Keratinocyte (primary cell): ENCODE measurements around the gene NTF4.

Experiments
- CTCF ChIP-seq, 3 experiments: IDR thresholded peaks in 1 of 3; conservative IDR thresholded peaks in 1 of 3; optimal IDR thresholded peaks in 1 of 3; 2 replicates in 2 of 3; 3 replicates in 1 of 3; pipeline versions ENCODE3 to v1.5.1; 2011; ENCODE audit warnings: low read length in 3 of 3, mild to moderate bottlenecking in 3 of 3, moderate library complexity in 2 of 3, control low read depth in 1 of 3, inconsistent platforms in 1 of 3; ENCODE audit not compliant: insufficient read depth in 2 of 3; ENCODE audit errors: extremely low read depth in 1 of 3
- EZH2 ChIP-seq: IDR thresholded peaks from one replicate; pipeline ENCODE4 v1.6.1; 2012; ENCODE audit warnings: inconsistent platforms, mild to moderate bottlenecking, low read length, moderate library complexity

- no peak for TF ChIP-seq CTCF (optimal IDR thresholded peaks at IDR 0.05 in 1 of 3, IDR thresholded peaks at IDR 0.05 in 1 of 3, conservative IDR thresholded peaks at IDR 0.05 in 1 of 3; ENCODE audit: extremely low read depth in 1 of 3, insufficient read depth in 2 of 3, low read length in 3 of 3)
- no peak for TF ChIP-seq EZH2
Measured at GRCh38 chr19:49070416-49070815, 5.8 kb upstream of the NTF4 start.
